Activated CD8-positive, alpha-beta memory T cell treated with anti-CD3 and anti-CD28 coated beads for 24 hours (primary cell): ENCODE results near the gene SSMEM1.
A peak's percentile ranks its signal among the peaks of the same experiment; 100 is the strongest.
"Not testable (repeated sequence)": the region's sequence is repeated elsewhere in the genome, so short reads cannot be mapped to it uniquely, and the experiment has no call there.

Experiments used
- DNase-seq: peaks from one replicate; pipeline ENCODE4 v3.0.0-alpha.2; 2020

The SSMEM1 gene

GRCh38 chr7:130207642-130208041 is at the start of gene SSMEM1:
Gene SSMEM1 (plus strand): TSS chr7:130207860. CDS start chr7:130207911, 51 bp downstream.
- no peak for DNase-seq

- DNase-seq: no peak
These were observed 47.6 kb upstream of the SSMEM1 start for GRCh38 chr7:130160023-130160422.

DNA sequence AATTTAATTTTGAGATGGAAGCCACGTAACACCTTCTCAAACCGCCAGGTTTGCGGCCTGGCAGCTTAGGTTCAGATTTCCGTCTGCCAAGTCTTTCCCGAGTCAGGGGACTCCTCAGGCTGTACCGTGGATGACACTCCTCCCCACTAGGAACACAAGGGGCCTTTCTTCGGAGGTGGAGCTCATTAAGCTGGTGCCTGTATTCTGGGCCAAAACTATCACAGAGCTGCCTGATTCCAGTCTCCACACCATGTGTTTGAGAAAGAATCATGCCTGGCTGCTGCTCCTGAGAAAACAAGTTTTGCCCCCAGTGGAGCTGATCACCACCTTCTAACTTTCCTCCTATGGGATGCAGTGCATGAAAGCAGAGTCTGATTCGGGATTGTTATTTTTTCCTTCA is 47.2 kb upstream of the SSMEM1 start:
- DNase-seq: no peak

DNA sequence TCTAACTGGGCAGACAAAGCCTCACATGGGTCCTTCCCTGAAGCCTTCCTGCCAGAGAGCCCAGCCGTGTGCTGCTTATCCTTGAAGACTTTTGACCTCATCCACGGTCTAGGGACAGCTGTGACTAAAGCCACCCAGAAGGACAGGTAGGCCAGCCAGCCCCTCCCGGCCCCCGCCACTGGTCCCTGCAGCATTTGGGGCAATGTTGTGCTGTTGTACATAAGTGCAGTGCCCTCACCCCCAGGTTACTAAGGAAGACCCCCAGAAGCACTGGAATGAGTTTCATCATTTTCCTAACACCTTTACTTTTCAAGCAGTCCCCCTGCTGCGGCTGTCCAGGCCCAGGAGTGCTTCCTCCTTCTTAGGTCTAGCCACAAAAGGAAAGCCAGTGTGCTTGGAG is 45.5 kb upstream of the SSMEM1 start:
- no peak for DNase-seq

GRCh38 chr7:130174237-130174959 is 33.3 kb upstream of the SSMEM1 start:
- DNase-seq: no peak

- no peak for DNase-seq
These were observed 29.4 kb upstream of the SSMEM1 start for GRCh38 chr7:130178251-130178650.

- DNase-seq: no peak
These were observed 28.0 kb upstream of the SSMEM1 start for GRCh38 chr7:130179631-130180030.

GRCh38 chr7:130180571-130181262 is 26.9 kb upstream of the SSMEM1 start:
- DNase-seq: no peak

DNA sequence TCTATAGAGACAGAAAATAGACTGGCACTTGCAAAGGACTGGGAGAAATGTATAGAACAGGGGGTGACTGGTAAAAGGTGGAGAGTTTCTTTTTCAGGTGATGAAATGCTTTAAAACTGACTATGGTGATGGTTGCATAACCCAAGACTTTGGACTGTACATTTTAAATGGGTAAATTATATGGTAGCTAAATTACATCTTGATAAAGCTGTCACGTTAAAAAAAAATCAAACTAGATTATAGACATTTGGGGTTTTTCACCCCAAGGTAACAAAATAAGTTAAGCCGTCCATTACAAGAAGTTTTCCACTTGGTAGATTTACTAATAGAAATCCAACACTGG is 26.4 kb upstream of the SSMEM1 start:
- DNase-seq: no peak

DNA sequence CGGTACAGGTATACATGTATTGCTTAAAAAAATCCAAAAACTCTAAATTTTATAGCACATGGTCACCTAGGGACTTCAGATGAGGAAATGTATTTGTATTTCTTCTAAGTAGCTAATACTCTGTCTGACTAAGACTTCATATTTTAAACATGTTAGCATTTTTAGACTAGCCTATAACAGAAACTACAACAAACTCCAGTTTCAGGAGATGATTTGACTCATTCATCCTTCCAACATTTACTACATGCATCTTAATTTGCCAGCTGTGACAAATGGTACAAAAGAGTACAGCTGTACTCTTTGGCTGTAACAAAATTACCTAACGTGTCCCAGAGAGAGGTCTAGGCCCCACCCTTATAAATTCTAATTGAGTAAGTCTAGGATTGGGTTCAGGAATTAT is 24.7 kb upstream of the SSMEM1 start:
- DNase-seq: no peak

DNA sequence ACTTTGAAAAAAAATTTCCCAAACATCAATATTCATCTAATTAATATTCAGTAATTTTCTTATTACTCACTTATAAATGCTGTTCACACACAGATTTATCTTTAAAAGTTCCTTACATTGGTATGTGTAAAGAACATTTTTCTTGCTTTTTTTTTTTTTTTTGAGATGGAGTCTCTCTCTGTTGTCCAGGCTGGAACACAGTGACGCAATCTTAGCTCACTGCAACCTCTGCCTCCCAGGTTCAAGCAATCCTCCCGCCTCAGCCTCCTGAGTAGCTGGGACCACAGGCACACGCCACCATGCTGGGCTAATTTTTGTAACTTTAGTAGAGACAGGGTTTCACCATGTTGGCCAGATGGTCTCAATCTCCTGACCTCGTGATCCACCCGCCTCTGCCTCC is 23.3 kb upstream of the SSMEM1 start:
- DNase-seq: not testable (repeated sequence)

DNA sequence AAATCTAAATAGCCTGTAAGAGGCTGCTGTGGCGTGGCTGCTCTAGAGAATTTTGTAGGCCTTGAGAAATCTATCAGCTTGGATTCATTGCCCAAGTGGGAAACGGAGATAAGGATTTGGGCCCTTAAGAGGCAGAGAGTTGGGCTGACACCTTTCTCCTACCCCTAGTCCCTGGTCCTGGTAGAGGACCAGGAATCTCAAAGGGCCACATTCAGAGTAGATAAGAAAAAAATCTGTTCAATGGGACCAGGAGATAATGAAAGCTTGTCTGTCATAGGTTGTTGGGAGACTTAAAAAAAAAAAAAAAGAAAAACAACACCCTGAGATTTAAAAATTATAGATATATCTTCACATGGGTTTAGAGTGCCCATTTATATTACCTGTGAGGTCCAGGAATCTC is 20.3 kb upstream of the SSMEM1 start:
- DNase-seq: no peak

DNA sequence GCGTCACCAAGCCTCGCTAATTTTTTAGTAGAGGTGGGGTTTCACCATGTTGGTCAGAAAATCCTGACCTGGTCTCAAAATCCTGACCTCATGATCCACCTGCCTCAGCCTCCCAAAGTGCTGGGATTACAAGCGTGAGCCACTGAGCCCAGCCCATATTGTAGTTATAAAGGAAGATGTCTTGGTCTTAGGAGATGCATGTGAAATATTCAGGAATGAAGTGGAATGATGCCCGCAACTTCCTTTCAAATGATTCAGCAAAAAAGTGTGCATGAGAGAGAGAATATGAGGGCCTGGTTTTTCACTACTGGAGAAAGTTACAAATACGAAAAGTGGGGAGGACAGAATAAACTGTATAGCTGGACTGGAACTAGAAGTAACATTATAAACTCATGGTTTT is 18.3 kb upstream of the SSMEM1 start:
- no peak for DNase-seq

DNA sequence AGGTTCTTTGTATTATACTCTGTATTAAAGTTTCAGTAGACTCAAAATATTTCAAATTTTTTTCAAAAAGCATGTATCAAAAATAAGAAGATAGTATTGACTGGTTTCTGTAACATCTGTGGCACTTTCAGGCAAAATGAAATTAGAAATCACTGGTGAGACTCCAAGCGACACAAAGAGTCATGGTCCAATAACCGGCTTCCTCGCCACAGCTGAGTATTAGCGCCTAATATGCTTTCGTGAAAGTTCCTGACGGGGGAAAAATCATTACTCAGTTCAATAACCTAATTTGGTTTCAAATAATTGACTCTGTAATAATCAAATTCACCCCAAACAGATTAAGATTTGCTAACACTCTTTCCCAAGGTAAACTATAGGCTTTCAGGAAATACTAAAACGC is 15.9 kb upstream of the SSMEM1 start:
- DNase-seq: no peak

GRCh38 chr7:130195396-130195795 is 12.3 kb upstream of the SSMEM1 start:
- DNase-seq: no peak

- no peak for DNase-seq
These were observed 11.2 kb upstream of the SSMEM1 start for GRCh38 chr7:130196476-130196875.

DNA sequence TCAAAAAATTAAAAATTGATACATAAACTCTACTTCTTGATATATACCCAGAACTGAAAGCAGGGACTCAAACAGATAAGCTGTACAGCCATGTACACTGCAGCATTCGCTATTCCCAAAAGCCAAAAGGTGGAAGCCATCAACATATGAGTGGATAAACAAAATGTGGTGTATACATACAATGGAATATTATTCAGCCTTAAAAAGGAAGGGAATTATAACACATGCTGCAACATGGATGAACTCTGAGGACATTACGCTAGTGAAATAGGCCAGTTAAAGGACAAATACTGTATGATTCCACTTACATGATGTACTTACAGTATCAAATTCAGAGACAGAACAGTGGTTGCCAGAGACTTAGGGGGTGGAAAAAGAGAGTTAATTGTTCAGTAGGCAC is 10.6 kb upstream of the SSMEM1 start:
- DNase-seq: no peak

DNA sequence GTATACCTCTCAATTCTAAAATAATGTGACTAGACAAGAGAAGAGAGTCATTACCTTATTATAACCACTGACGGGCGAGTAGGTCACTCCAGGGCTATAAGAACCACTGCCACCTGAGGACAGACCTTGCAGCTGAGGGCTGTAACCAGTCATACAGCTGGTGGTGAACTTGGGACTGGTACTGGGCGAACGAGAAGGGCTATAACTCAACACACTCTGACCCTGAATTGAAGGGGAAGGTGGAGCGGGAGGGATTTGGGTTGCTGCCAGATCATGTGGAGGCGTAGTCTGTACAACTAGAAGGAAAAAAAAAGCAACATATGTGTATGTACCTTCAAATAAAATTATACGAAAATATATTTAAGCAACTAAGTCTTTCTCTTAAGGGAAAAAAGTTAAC is 5.9 kb upstream of the SSMEM1 start:
- DNase-seq: no peak

DNA sequence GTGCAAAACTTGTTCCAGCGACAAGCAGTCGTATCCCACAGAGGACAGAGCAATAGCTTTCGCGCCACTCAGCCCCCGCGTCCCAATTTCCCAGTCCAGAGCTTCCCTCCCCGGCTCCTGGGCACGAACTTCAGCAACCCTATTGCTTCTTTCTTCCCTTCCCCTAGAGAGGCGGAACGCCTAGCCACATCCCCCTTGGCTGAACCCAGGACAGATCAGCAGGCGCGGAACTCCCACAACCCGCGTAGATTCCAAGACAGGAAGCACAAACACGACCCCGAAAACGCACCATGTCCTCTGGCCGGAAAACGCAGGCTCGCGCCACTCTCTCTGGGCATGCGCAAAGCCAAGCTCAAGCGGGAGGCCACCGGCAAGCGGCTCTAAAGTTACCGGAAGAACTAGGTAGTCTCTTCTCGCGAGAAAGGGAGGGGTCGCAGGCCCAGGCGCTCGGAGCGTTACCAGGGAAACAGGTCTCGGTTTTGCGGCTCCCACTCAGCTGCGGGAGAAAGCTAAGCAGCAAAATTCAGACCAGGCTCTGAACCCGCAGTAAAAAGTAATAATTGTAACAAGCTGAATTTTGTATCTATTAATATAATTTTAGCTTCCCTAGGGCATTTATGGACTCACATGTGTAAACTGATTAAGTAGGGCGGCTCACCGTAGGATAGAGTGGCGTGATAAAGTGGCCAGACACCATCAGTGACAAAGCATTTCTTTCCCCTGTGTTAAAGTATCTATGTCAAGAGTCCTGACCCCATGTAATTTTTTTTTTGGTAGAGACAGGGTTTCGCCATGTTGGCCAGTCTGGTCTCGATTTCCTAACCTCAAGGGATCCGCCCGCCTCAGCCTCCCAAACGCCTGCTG is 2.3 kb upstream of the SSMEM1 start, which contains the start of gene TMEM209:
Gene TMEM209, minus strand, starts transcription at position 323 of the 864 bp plus-strand sequence. Its CDS starts 31 bp downstream, at position 292.
- DNase-seq: peak; percentile 96

DNA sequence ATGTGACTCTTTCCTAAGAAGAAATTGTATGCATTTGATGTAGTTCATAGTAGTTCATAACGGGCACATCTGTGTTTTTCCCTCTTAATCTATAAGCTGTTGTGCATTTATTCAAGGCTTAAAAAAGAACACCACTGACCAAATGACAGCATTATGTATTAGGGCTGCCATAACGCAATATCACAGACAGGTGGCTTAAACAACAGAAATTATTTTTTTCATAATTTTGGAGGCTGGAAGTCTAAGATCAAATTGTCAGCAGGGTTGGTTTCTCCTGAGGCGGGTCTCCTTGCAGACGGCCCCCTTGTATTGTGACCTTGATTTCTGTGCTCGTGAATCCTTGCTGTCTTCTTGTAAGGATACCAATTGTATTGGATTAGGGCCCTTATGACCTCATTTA is 627 bp upstream of the SSMEM1 start:
- DNase-seq: no peak

- no peak for DNase-seq
These were observed 856 bp downstream of the SSMEM1 start for GRCh38 chr7:130208516-130208915.

GRCh38 chr7:130210181-130210935 is 2.7 kb downstream of the SSMEM1 start:
- no peak for DNase-seq

DNA sequence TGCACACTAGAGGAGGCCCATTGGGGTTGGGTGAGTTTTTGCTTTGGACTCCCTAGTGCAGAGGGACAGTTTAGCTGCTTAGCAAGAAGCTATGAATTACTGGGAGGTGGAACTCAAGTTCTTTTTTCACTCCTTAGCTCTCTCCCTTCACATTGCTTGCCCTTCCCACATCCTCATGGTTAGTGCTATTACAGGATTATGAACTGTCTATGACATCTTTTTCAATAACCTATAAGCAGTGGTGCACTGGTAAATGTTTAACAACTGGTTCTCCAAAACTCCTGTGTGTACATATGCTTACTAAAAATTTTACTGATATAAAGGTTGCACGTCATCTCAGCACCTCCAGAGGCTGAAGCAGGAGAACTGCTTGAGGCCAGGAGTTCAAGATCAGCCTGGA is 6.2 kb downstream of the SSMEM1 start:
- DNase-seq: no peak
